Measurements from ENCODE around the gene SP110. TPM values are rescaled to one million over a fixed set of nuclear protein-coding genes. Genes with fewer than 3 reads are reported as not detected.

SP110 gene
- total RNA-seq (2022; extraction: Qiagen RNA extraction; ENCODE audit: low read depth) = 6.0 to 7.7 TPM (median 7.4 TPM) in 5 replicates

GRCh38 chr2:230219419-230220331 lies at the start of gene SP110:
TSS of gene SP110 (minus strand) at chr2:230219984. CDS start at chr2:230216927, 3,057 bp downstream.

GRCh38 chr2:230225486-230225885 lies 5.7 kb upstream of the SP110 start, which contains the start of gene SP140:
TSS of gene SP140 (plus strand) at chr2:230225736. CDS start at chr2:230225845, 109 bp downstream.

Other genes with a start within 250 kb of the SP110 start
- 0.43 to 1.6 TPM (median 0.80 TPM) in 5 replicates for gene SLC16A14, start 151.1 kb downstream of the SP110 start, total RNA-seq (2022; extraction: Qiagen RNA extraction; ENCODE audit: low read depth)
- gene SP140, start 5.8 kb upstream of the SP110 start, total RNA-seq (2022; extraction: Qiagen RNA extraction; ENCODE audit: low read depth) = 0.13 TPM in 1 of 5 replicates, not detected in the others
- 2.4 to 4.3 TPM (median 3.5 TPM) in 5 replicates for gene SP140L, start 107.2 kb upstream of the SP110 start, total RNA-seq (2022; extraction: Qiagen RNA extraction; ENCODE audit: low read depth)
- 25.3 to 30.0 TPM (median 28.6 TPM) in 5 replicates for gene SP100, start 196.2 kb upstream of the SP110 start, total RNA-seq (2022; extraction: Qiagen RNA extraction; ENCODE audit: low read depth)

Measured in A549 treated with GW870086 at 1 μM for 4 hours (cell line).